OCI-LY7 (cell line): ENCODE results near the gene INTS1.
A peak's percentile ranks its signal among the peaks of the same experiment; 100 is the strongest.

Experiments used
- EZH2phosphoT487 ChIP-seq: fragments of 200-600 bp; sonication (generic); IDR thresholded peaks from 2 replicates; pipeline ENCODE4 v1.6.1; 2018; ENCODE audit warnings: low read depth, borderline replicate concordance, mild to moderate bottlenecking, mixed run types, antibody characterized with exemption, low read length, moderate library complexity, mixed read lengths
- TF ChIP-seq, protein P1 (sequence below): fragments of 200-600 bp; sonication (generic); conservative IDR thresholded peaks from 2 replicates; pipeline ENCODE4 v1.5.1; 2014; ENCODE audit warnings: mild to moderate bottlenecking, antibody characterized with exemption, low read length, moderate library complexity, mixed read lengths

DNA sequence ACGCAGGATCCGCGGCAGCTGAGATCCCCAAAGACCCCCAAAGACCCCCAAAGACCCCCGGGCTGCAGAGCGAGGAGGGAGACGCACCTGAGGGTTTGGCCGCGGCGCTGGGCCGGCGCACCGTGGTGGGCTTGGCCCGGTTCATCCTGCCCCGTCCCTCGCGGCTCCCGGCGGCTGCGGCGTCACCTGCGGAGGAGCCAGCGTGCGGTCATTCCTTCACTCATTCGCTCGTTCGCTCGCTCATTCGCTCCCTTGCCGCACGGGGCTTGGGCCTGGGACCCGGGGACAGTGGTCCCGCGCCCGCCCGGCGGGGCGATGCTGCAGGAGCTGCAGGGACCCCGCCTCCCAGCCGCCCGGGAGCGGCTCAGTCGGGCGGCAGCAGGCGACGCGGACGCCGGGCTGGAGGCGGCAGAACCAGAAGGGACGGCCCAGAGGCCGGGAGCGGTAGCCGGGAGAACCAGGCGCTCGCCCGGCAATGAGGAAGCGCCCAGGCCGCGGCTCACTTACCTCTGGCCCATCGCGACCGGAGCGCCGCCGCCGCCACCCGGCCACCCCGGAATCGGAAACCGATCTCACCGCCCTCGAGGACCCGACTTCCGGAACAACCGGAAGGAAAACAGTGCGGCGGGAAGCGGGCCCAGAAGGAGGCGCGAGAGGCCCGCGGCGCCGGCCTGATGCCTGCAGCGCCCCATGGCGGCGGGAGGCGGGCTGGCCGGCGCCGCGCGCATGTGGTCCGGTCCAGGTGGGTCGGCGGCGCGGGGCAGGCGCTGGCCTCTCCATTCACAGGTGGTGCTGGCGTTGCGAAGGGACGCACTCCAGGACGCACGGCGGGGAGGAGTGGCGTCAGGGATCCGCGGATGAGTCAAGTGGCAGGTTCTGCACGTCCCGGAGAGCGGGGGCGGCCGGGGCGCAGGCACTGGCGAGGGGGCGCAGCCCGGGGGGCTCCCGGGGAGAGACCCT lies at the start of gene INTS1:
- TF ChIP-seq, protein P1, sequence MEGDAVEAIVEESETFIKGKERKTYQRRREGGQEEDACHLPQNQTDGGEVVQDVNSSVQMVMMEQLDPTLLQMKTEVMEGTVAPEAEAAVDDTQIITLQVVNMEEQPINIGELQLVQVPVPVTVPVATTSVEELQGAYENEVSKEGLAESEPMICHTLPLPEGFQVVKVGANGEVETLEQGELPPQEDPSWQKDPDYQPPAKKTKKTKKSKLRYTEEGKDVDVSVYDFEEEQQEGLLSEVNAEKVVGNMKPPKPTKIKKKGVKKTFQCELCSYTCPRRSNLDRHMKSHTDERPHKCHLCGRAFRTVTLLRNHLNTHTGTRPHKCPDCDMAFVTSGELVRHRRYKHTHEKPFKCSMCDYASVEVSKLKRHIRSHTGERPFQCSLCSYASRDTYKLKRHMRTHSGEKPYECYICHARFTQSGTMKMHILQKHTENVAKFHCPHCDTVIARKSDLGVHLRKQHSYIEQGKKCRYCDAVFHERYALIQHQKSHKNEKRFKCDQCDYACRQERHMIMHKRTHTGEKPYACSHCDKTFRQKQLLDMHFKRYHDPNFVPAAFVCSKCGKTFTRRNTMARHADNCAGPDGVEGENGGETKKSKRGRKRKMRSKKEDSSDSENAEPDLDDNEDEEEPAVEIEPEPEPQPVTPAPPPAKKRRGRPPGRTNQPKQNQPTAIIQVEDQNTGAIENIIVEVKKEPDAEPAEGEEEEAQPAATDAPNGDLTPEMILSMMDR, result peak; percentile 84
- no peak for TF ChIP-seq EZH2phosphoT487
